ENCODE results near the gene CAPN5.

The CAPN5 gene

GRCh38 chr11:77152846-77153245 is 86.1 kb downstream of the CAPN5 start:
- no peaks in the 10 kb centered on the region for H3K9me3 ChIP-seq (ENCODE audit: insufficient read depth, low read length)
- TF ChIP-seq ZNF274 (IDR thresholded peaks at IDR 0.05; ENCODE audit: low read depth, low read length) (no peak), YY1 (IDR thresholded peaks at IDR 0.05; ENCODE audit: insufficient read depth, insufficient read length) (no peak), SUZ12 (IDR thresholded peaks at IDR 0.05; ENCODE audit: extremely low read depth, insufficient read depth, insufficient read length) (no peak)
- DNase-seq (ENCODE audit: low read depth, low spot score), result no peak
- no peaks in the 10 kb centered on the region for H3K36me3 ChIP-seq (ENCODE audit: insufficient read depth, insufficient read length, low read length)
- no peaks in the 10 kb centered on the region for H3K27me3 ChIP-seq (ENCODE audit: insufficient read depth, insufficient read length)
- peaks cover 8% of the 10 kb centered on the region for H3K4me1 ChIP-seq (ENCODE audit: insufficient read depth, insufficient read length)
- no peak overlapping the region for H3K4me3 ChIP-seq (ENCODE audit: insufficient read length, low read depth)
- no peak overlapping the region for H3K9ac ChIP-seq (ENCODE audit: insufficient read length, low read depth)

DNA sequence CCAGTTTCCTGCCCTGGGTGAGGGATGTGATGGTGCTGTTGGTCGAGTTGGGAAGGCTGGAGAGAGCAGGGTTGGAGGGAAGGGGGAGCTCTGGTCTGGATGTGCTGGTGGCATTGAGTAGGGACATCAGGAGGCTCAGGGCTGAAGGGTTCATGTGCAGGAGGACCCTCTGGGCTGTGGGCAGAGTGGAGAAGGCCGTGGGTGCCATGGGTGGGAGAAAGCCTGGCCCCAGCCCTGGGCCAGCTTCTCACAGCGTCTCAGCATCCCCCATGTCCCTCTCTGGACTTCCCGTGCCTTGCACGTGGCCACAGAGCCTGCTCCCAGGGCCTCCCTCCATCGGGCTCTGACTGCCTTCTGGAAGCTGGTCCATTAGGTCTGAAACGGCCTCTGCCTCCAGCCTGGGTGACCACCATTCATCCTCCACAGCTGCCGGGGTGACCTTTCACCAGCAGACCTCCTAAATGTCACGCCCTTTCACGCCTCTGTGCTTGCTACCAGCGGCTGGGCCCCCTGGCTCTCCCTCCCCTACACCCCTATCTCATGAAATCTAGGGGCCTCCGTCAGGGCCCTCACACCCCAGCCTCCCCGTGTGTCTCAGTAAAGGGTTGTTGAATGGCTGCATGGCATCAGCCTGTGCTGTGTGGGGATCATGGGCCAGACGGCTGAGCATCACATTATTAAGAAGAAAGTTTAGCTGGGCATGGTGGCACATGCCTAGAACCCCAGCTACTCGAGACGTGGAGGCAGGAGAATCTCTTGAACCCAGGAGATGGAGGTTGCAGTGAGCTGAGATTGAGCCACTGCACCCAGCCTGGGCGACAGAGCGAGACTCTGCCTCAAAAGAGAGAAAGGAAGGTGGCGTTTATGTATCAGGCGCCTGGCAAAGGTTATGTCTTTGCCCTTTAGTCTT is 86.8 kb downstream of the CAPN5 start:
- H3K9ac ChIP-seq (ENCODE audit: insufficient read length, low read depth), result no peak overlapping the region
- H3K4me1 ChIP-seq (ENCODE audit: insufficient read depth, insufficient read length), result peaks cover 6% of the 10 kb centered on the region
- no peak for DNase-seq (ENCODE audit: low read depth, low spot score)
- no peaks in the 10 kb centered on the region for H3K36me3 ChIP-seq (ENCODE audit: insufficient read depth, insufficient read length, low read length)
- TF ChIP-seq ZNF274 (IDR thresholded peaks at IDR 0.05; ENCODE audit: low read depth, low read length), result no peak
- no peaks in the 10 kb centered on the region for H3K27me3 ChIP-seq (ENCODE audit: insufficient read depth, insufficient read length)
- H3K4me3 ChIP-seq (ENCODE audit: insufficient read length, low read depth), result no peak overlapping the region
- H3K9me3 ChIP-seq (ENCODE audit: insufficient read depth, low read length), result no peaks in the 10 kb centered on the region

- no peak for TF ChIP-seq YY1 (IDR thresholded peaks at IDR 0.05; ENCODE audit: insufficient read depth, insufficient read length)
- TF ChIP-seq ZNF274 (IDR thresholded peaks at IDR 0.05; ENCODE audit: low read depth, low read length), result no peak
- no peak for TF ChIP-seq SUZ12 (IDR thresholded peaks at IDR 0.05; ENCODE audit: extremely low read depth, insufficient read depth, insufficient read length)
- Histone ChIP-seq H3K36me3 (ENCODE audit: insufficient read depth, insufficient read length, low read length) (no peaks in the 10 kb centered on the region), H3K27me3 (ENCODE audit: insufficient read depth, insufficient read length) (no peaks in the 10 kb centered on the region), H3K4me1 (ENCODE audit: insufficient read depth, insufficient read length) (peaks cover 5% of the 10 kb centered on the region), H3K9ac (ENCODE audit: insufficient read length, low read depth) (no peak overlapping the region), H3K9me3 (ENCODE audit: insufficient read depth, low read length) (no peaks in the 10 kb centered on the region), H3K4me3 (ENCODE audit: insufficient read length, low read depth) (no peak overlapping the region)
- DNase-seq (ENCODE audit: low read depth, low spot score), result no peak
Measured at GRCh38 chr11:77154381-77155081, 87.8 kb downstream of the CAPN5 start.

- H3K4me3 ChIP-seq (ENCODE audit: insufficient read length, low read depth), result no peak overlapping the region
- H3K36me3 ChIP-seq (ENCODE audit: insufficient read depth, insufficient read length, low read length), result no peaks in the 10 kb centered on the region
- H3K9me3 ChIP-seq (ENCODE audit: insufficient read depth, low read length), result no peaks in the 10 kb centered on the region
- TF ChIP-seq ZNF274 (IDR thresholded peaks at IDR 0.05; ENCODE audit: low read depth, low read length), result no peak
- no peak for TF ChIP-seq YY1 (IDR thresholded peaks at IDR 0.05; ENCODE audit: insufficient read depth, insufficient read length)
- TF ChIP-seq SUZ12 (IDR thresholded peaks at IDR 0.05; ENCODE audit: extremely low read depth, insufficient read depth, insufficient read length), result no peak
- DNase-seq (ENCODE audit: low read depth, low spot score), result no peak
- no peaks in the 10 kb centered on the region for H3K27me3 ChIP-seq (ENCODE audit: insufficient read depth, insufficient read length)
- no peaks in the 10 kb centered on the region for H3K4me1 ChIP-seq (ENCODE audit: insufficient read depth, insufficient read length)
- H3K9ac ChIP-seq (ENCODE audit: insufficient read length, low read depth), result no peak overlapping the region
Measured at GRCh38 chr11:77155082-77155475, 88.3 kb downstream of the CAPN5 start.

GRCh38 chr11:77155556-77156130 is 88.9 kb downstream of the CAPN5 start:
- TF ChIP-seq YY1 (IDR thresholded peaks at IDR 0.05; ENCODE audit: insufficient read depth, insufficient read length), result no peak
- no peak for TF ChIP-seq ZNF274 (IDR thresholded peaks at IDR 0.05; ENCODE audit: low read depth, low read length)
- no peak for TF ChIP-seq SUZ12 (IDR thresholded peaks at IDR 0.05; ENCODE audit: extremely low read depth, insufficient read depth, insufficient read length)
- H3K9ac ChIP-seq (ENCODE audit: insufficient read length, low read depth), result no peak overlapping the region
- H3K9me3 ChIP-seq (ENCODE audit: insufficient read depth, low read length), result no peaks in the 10 kb centered on the region
- H3K4me3 ChIP-seq (ENCODE audit: insufficient read length, low read depth), result no peak overlapping the region
- no peaks in the 10 kb centered on the region for H3K4me1 ChIP-seq (ENCODE audit: insufficient read depth, insufficient read length)
- no peaks in the 10 kb centered on the region for H3K27me3 ChIP-seq (ENCODE audit: insufficient read depth, insufficient read length)
- no peak for DNase-seq (ENCODE audit: low read depth, low spot score)
- H3K36me3 ChIP-seq (ENCODE audit: insufficient read depth, insufficient read length, low read length), result no peaks in the 10 kb centered on the region

- Histone ChIP-seq H3K9me3 (ENCODE audit: insufficient read depth, low read length) (no peaks in the 10 kb centered on the region), H3K4me3 (ENCODE audit: insufficient read length, low read depth) (no peak overlapping the region), H3K9ac (ENCODE audit: insufficient read length, low read depth) (no peak overlapping the region), H3K27me3 (ENCODE audit: insufficient read depth, insufficient read length) (no peaks in the 10 kb centered on the region), H3K36me3 (ENCODE audit: insufficient read depth, insufficient read length, low read length) (no peaks in the 10 kb centered on the region), H3K4me1 (ENCODE audit: insufficient read depth, insufficient read length) (no peaks in the 10 kb centered on the region)
- no peak for DNase-seq (ENCODE audit: low read depth, low spot score)
- no peak for TF ChIP-seq SUZ12 (IDR thresholded peaks at IDR 0.05; ENCODE audit: extremely low read depth, insufficient read depth, insufficient read length)
- no peak for TF ChIP-seq ZNF274 (IDR thresholded peaks at IDR 0.05; ENCODE audit: low read depth, low read length)
- TF ChIP-seq YY1 (IDR thresholded peaks at IDR 0.05; ENCODE audit: insufficient read depth, insufficient read length), result no peak
Measured at GRCh38 chr11:77156396-77157195, 89.8 kb downstream of the CAPN5 start.
